Activated CD8-positive, alpha-beta T cell treated with anti-CD3 and anti-CD28 coated beads, Interleukin-2, amount 10 ng/mL, durations not matched to agents 7 days and 5 days (primary cell): ENCODE results near the gene ARHGAP8. TPM values are rescaled to one million over a fixed set of nuclear protein-coding genes. Genes with fewer than 3 reads are reported as not detected.
"Not testable (repeated sequence)": the region's sequence is repeated elsewhere in the genome, so short reads cannot be mapped to it uniquely, and the experiment has no call there.

Experiments used
- ATAC-seq: fragments of 150-1000 bp; cut with Tn5 transposase; one replicate; pipeline ENCODE4 v1.10.0; 2021; ENCODE audit warnings: moderate library complexity
- CTCF ChIA-PET: fragments of 350-600 bp; sonication (Branson Sonifier 250); formaldehyde crosslinking; loops from one replicate; lab custom pipeline; 2021; ENCODE audit warnings: antibody characterized with exemption; lab: Charles Lee
- POLR2A ChIA-PET: fragments of 350-600 bp; sonication (Branson Sonifier 250); formaldehyde crosslinking; loops from one replicate; lab custom pipeline; 2021; ENCODE audit warnings: antibody characterized with exemption; lab: Charles Lee
- DNase-seq: peaks from one replicate; pipeline ENCODE4 v3.0.0-alpha.2; 2020
- H3K27ac Mint-ChIP-seq: one replicate; pipeline ENCODE4 v1.8.0; 2021; ENCODE audit warnings: mild to moderate bottlenecking, mixed read lengths
- H3K27me3 Mint-ChIP-seq: one replicate; pipeline ENCODE4 v1.8.0; 2021; ENCODE audit warnings: low read depth, mixed read lengths
- H3K36me3 Mint-ChIP-seq: one replicate; pipeline ENCODE4 v1.8.0; 2021; ENCODE audit warnings: low read depth, mixed read lengths
- H3K4me1 Mint-ChIP-seq: one replicate; pipeline ENCODE4 v1.8.0; 2021; ENCODE audit warnings: low read depth, mixed read lengths
- H3K4me3 Mint-ChIP-seq: one replicate; pipeline ENCODE4 v1.8.0; 2021; ENCODE audit warnings: mild to moderate bottlenecking, mixed read lengths
- H3K9me3 Mint-ChIP-seq: one replicate; pipeline ENCODE4 v1.8.0; 2022; ENCODE audit warnings: mixed read lengths; ENCODE audit not compliant: insufficient read depth
- total RNA-seq, 2 experiments: library from RNA; stranded (reverse); gene quantifications; one replicate each; pipeline ENCODE4 v1.2.3, GENCODE V29; 2021

The ARHGAP8 gene
- total RNA-seq, 2 experiments from 2014 or later = 0.39 to 1.2 TPM

DNA sequence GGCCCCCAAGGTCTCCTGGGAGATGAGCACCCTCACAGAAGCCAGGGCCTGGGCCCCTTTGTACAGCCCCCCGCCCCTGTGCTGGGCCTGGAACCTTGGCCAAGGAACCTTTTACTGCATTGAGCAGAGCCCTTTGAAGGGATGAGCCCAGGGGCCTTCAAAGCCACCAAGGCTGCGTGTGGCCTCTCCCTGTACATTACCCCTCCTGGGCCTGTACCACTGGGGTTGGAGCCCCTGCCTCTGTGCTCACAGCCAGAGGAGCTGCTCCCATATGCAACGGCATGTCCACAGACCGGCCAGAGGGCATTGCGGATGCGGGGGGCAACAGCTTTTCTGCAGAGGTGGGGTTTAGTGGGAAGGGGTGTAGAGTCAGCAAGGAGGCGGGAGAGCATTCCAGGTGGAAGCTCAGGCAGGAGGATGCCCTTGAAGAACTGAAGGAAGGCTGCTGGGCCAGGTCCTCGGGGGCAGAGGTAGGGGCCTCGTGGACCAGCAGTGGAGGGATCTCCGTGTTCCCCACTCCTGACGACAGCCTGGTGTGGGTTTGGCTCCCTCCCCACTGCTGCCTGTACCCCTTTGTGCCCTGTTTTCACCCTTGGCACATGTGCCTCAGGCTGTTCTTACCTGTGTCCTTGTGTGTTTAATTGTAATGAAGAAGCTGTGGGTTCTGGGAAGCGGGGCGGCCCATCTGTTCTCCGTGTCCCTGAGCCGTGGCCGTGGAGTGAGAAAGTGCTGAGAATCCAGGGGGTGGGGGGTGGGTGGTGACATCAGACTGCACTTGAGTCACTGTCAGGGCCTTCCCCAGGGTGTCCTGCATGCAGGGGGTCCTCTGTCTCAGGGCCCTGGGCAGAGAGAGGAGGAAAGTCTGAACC lies 46.9 kb downstream of the ARHGAP8 start:
- Mint-ChIP-seq H3K36me3 (no peaks in the 10 kb centered on the region), H3K4me3 (no peak overlapping the region), H3K27ac (no peak overlapping the region), H3K27me3 (no peaks in the 10 kb centered on the region), H3K9me3 (no peaks in the 10 kb centered on the region), H3K4me1 (peaks cover 17% of the 10 kb centered on the region)
- ChIA-PET CTCF (no interaction called here), POLR2A (interaction anchor here (0.6 kb wide), 2 partner anchors 270 to 809 kb away, joined by 3 to 4 read pairs; no protein-coding TSS in a partner anchor)
- DNase-seq (no peak), ATAC-seq (no peak)

GRCh38 chr22:44799946-44800634 lies 47.7 kb downstream of the ARHGAP8 start:
- H3K27ac Mint-ChIP-seq, DNase-seq, H3K27me3 Mint-ChIP-seq, H3K4me3 Mint-ChIP-seq, H3K36me3 Mint-ChIP-seq, H3K9me3 Mint-ChIP-seq, POLR2A ChIA-PET, ATAC-seq, CTCF ChIA-PET: not testable (repeated sequence)
- H3K4me1 Mint-ChIP-seq = peaks cover 17% of the 10 kb centered on the region

DNA sequence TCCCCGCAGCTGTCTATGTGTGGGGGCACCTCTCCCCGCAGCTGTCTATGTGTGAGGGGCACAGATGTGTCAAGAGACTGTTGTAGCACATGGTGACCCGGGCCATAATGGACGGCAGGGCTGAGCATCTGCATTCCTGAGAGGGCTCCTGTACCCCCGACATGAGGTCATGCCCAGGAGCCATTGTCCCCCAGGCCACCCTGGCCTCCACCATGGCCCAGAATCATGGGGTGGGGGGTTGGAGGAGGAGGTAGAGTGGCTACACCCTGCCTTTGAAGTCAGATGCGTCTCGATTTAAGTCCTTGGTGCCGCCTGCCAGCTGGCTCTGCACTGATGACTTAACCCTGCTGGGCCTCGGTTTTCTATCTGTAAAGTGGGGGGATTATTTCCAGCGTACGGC lies 49.1 kb downstream of the ARHGAP8 start:
- ChIA-PET POLR2A (interaction anchor here (0.6 kb wide), 1 partner anchor 1023 kb away, joined by 3 read pairs; no protein-coding TSS in a partner anchor), CTCF (no interaction called here)
- Mint-ChIP-seq H3K4me3 (no peak overlapping the region), H3K27ac (no peak overlapping the region), H3K4me1 (peaks cover 26% of the 10 kb centered on the region), H3K9me3 (no peaks in the 10 kb centered on the region), H3K36me3 (no peaks in the 10 kb centered on the region), H3K27me3 (no peaks in the 10 kb centered on the region)
- ATAC-seq = no peak
- no peak for DNase-seq

GRCh38 chr22:44802071-44802700 lies 49.8 kb downstream of the ARHGAP8 start:
- no peaks in the 10 kb centered on the region for H3K36me3 Mint-ChIP-seq
- DNase-seq = no peak
- CTCF ChIA-PET = no interaction called here
- H3K27me3 Mint-ChIP-seq = no peaks in the 10 kb centered on the region
- H3K27ac Mint-ChIP-seq = no peak overlapping the region
- H3K9me3 Mint-ChIP-seq = no peaks in the 10 kb centered on the region
- ATAC-seq = no peak
- no peak overlapping the region for H3K4me3 Mint-ChIP-seq
- peaks cover 26% of the 10 kb centered on the region for H3K4me1 Mint-ChIP-seq
- POLR2A ChIA-PET = no interaction called here

- Mint-ChIP-seq H3K4me3 (no peak overlapping the region), H3K27me3 (no peaks in the 10 kb centered on the region), H3K9me3 (no peaks in the 10 kb centered on the region), H3K27ac (no peak overlapping the region), H3K36me3 (no peaks in the 10 kb centered on the region), H3K4me1 (peaks cover 26% of the 10 kb centered on the region)
- DNase-seq (no peak), ATAC-seq (no peak)
- POLR2A ChIA-PET = no interaction called here
- CTCF ChIA-PET = no interaction called here
These were observed 50.6 kb downstream of the ARHGAP8 start for GRCh38 chr22:44802956-44803355.

GRCh38 chr22:44804327-44804726 lies 52.0 kb downstream of the ARHGAP8 start:
- ChIA-PET POLR2A (no interaction called here), CTCF (no interaction called here)
- Mint-ChIP-seq H3K4me1 (peaks cover 29% of the 10 kb centered on the region), H3K27ac (no peak overlapping the region), H3K9me3 (no peaks in the 10 kb centered on the region), H3K27me3 (no peaks in the 10 kb centered on the region), H3K36me3 (no peaks in the 10 kb centered on the region), H3K4me3 (no peak overlapping the region)
- ATAC-seq (no peak), DNase-seq (no peak)

DNA sequence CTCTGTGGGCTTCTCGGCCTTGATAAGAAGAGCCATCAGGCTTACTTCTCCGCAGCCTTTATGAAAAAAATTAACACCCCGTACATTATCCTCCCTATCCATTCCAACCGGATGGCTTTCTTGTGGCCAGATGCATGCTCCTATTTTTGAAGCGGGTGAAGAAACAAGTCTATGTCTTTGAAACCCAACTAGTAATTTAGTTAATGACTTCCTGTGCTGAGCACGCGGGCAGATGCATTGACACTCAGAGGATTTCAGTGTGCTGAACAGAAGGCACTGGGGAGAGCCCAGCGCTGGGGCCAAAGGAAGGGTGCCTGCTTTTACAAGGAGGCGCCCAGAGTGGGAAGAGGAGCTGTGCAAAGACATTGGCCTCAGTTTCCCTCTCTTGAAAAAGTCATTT lies 53.3 kb downstream of the ARHGAP8 start:
- Mint-ChIP-seq H3K36me3 (no peaks in the 10 kb centered on the region), H3K27ac (no peak overlapping the region), H3K4me3 (no peak overlapping the region), H3K27me3 (no peaks in the 10 kb centered on the region), H3K9me3 (no peaks in the 10 kb centered on the region), H3K4me1 (peaks cover 29% of the 10 kb centered on the region)
- ATAC-seq (no peak), DNase-seq (no peak)
- CTCF ChIA-PET = no interaction called here
- POLR2A ChIA-PET = no interaction called here

- no peaks in the 10 kb centered on the region for H3K36me3 Mint-ChIP-seq
- ChIA-PET CTCF (no interaction called here), POLR2A (no interaction called here)
- H3K4me3 Mint-ChIP-seq = no peak overlapping the region
- H3K27me3 Mint-ChIP-seq = no peaks in the 10 kb centered on the region
- no peak overlapping the region for H3K27ac Mint-ChIP-seq
- H3K9me3 Mint-ChIP-seq = no peaks in the 10 kb centered on the region
- H3K4me1 Mint-ChIP-seq = peaks cover 26% of the 10 kb centered on the region
- DNase-seq (no peak), ATAC-seq (no peak)
These were observed 54.9 kb downstream of the ARHGAP8 start for GRCh38 chr22:44807232-44807631.

DNA sequence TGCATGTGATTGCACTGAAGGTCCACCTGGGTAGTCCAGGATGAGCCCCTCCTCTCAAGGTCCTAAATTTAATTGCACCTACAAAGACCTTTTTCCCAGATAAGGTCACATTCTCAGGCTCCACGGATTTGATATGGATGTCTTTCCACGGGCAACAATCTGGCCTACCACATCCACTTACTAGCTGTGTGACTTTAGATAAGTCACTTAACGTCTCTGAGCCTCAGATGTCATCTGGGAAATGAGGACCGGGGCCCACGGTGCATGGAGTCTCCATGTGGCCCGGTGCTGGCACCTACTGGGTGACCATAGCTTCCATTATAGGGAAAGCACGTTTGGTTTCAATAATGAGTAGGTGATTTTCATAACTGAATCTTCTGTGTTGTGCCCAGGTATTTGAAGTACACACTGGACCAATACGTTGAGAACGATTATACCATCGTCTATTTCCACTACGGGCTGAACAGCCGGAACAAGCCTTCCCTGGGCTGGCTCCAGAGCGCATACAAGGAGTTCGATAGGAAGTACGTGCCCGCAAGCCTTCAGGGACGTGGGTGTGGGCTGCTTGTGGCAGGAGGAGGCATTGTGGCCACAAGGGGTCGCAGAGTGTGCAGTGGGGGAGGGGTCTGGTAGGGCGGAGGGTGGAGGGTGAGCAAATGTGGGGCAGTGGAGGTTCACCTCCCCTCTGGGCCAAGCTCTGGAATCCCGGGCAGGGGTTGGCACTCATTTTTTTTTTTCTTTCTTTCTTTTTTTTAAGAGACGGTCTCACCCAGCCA lies 55.7 kb downstream of the ARHGAP8 start:
- no peaks in the 10 kb centered on the region for H3K27me3 Mint-ChIP-seq
- no peak overlapping the region for H3K4me3 Mint-ChIP-seq
- no peaks in the 10 kb centered on the region for H3K36me3 Mint-ChIP-seq
- POLR2A ChIA-PET = no interaction called here
- DNase-seq = peak; percentile 25
- ATAC-seq = no peak
- H3K9me3 Mint-ChIP-seq = no peaks in the 10 kb centered on the region
- CTCF ChIA-PET = no interaction called here
- H3K4me1 Mint-ChIP-seq = peaks cover 20% of the 10 kb centered on the region
- H3K27ac Mint-ChIP-seq = peak overlapping the region; percentile 39

DNA sequence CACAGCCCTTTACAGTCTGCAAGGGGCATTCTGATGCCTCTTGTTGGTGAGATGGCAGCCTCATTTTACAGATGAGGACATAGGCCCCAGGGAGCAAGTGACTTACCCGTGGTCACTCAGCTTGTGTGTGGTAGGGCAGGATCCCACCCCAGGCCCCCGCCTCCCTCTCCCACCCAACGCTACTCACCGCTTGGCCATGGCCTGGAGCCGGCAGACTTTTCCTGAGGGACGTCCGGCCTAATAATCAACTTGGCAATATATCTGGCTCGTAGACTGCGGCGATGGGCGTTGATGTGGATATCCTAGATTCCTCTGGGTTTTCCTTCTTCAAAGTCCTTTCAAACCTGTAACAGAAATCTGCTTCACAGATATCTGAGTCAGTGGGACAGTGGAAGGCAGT lies 57.1 kb downstream of the ARHGAP8 start:
- no peak overlapping the region for H3K27ac Mint-ChIP-seq
- peaks cover 12% of the 10 kb centered on the region for H3K4me1 Mint-ChIP-seq
- ChIA-PET CTCF (no interaction called here), POLR2A (no interaction called here)
- no peaks in the 10 kb centered on the region for H3K36me3 Mint-ChIP-seq
- no peaks in the 10 kb centered on the region for H3K9me3 Mint-ChIP-seq
- H3K27me3 Mint-ChIP-seq = no peaks in the 10 kb centered on the region
- ATAC-seq (no peak), DNase-seq (no peak)
- no peak overlapping the region for H3K4me3 Mint-ChIP-seq

- Mint-ChIP-seq H3K36me3 (no peaks in the 10 kb centered on the region), H3K4me3 (no peak overlapping the region), H3K27me3 (no peaks in the 10 kb centered on the region), H3K4me1 (peaks cover 6% of the 10 kb centered on the region), H3K9me3 (no peaks in the 10 kb centered on the region), H3K27ac (no peak overlapping the region)
- ChIA-PET CTCF (interaction anchor here (0.9 kb wide), 1 partner anchor 10 kb away, joined by 3 read pairs; no protein-coding TSS in a partner anchor), POLR2A (no interaction called here)
- DNase-seq (no peak), ATAC-seq (no peak)
These were observed 58.8 kb downstream of the ARHGAP8 start for GRCh38 chr22:44811141-44811540.
